C4-2B (cell line): ENCODE results near the gene CYP3A5.

ENCODE experiments used
- CTCF ChIP-seq: fragments of 450-650 bp; conservative IDR thresholded peaks from 2 replicates; pipeline ENCODE4 v1.5.1; 2017; ENCODE audit warnings: mild to moderate bottlenecking
- ZFX ChIP-seq: fragments of 450-650 bp; IDR thresholded peaks from 2 replicates; pipeline ENCODE4 v1.6.1; 2017

- no peak for TF ChIP-seq CTCF
- TF ChIP-seq ZFX: no peak
Observed at GRCh38 chr7:99619571-99620130, 60.1 kb downstream of the CYP3A5 start.
